Measurements from ENCODE around the gene HCRTR1.

HCRTR1 gene

GRCh38 chr1:31600641-31601040 lies 16.8 kb upstream of the HCRTR1 start:
- no peak for DNase-seq

- DNase-seq = no peak
These were observed 15.4 kb upstream of the HCRTR1 start for GRCh38 chr1:31602081-31602480.

- peak; percentile 24 for DNase-seq
These were observed 11.5 kb upstream of the HCRTR1 start for GRCh38 chr1:31605908-31606427.

GRCh38 chr1:31607360-31607759 lies 10.1 kb upstream of the HCRTR1 start:
- DNase-seq = no peak

- no peak for DNase-seq
These were observed 7.9 kb upstream of the HCRTR1 start for GRCh38 chr1:31609514-31610118.

GRCh38 chr1:31614414-31615005 lies 3.0 kb upstream of the HCRTR1 start:
- DNase-seq = no peak

GRCh38 chr1:31615414-31615813 lies 2.1 kb upstream of the HCRTR1 start:
- DNase-seq = no peak

GRCh38 chr1:31615939-31616338 lies 1.6 kb upstream of the HCRTR1 start:
- no peak for DNase-seq

- peak; percentile 28 for DNase-seq
These were observed 642 bp downstream of the HCRTR1 start for GRCh38 chr1:31617916-31618746.

GRCh38 chr1:31618916-31619846 lies 1.7 kb downstream of the HCRTR1 start:
- no peak for DNase-seq

GRCh38 chr1:31620631-31621497 lies 3.4 kb downstream of the HCRTR1 start:
- no peak for DNase-seq

- no peak for DNase-seq
These were observed 4.0 kb downstream of the HCRTR1 start for GRCh38 chr1:31621498-31621820.

GRCh38 chr1:31621847-31622730 lies 4.6 kb downstream of the HCRTR1 start:
- no peak for DNase-seq

- DNase-seq = no peak
These were observed 5.9 kb downstream of the HCRTR1 start for GRCh38 chr1:31623365-31623764.

- no peak for DNase-seq
These were observed 6.8 kb downstream of the HCRTR1 start for GRCh38 chr1:31624309-31624708.

GRCh38 chr1:31624731-31625514 lies 7.4 kb downstream of the HCRTR1 start:
- DNase-seq = no peak

GRCh38 chr1:31625561-31626222 lies 8.2 kb downstream of the HCRTR1 start:
- DNase-seq = no peak

GRCh38 chr1:31626223-31627207 lies 9.0 kb downstream of the HCRTR1 start:
- DNase-seq = no peak

All from CD4-positive, alpha-beta T cell treated with Interleukin-21 for 1 hour (primary cell).